Stimulated activated CD4-positive, alpha-beta T cell treated with anti-CD3 and anti-CD28 coated beads, TNF-alpha, amount 100 ng/mL, for 24 hours (primary cell): ENCODE results near the gene IL4I1.

Experiments used
- DNase-seq, 3 experiments: peaks; one replicate each; pipeline ENCODE4 v3.0.0-alpha.2; 2020; ENCODE audit warnings: low read depth in 3 of 3

The IL4I1 gene

DNA sequence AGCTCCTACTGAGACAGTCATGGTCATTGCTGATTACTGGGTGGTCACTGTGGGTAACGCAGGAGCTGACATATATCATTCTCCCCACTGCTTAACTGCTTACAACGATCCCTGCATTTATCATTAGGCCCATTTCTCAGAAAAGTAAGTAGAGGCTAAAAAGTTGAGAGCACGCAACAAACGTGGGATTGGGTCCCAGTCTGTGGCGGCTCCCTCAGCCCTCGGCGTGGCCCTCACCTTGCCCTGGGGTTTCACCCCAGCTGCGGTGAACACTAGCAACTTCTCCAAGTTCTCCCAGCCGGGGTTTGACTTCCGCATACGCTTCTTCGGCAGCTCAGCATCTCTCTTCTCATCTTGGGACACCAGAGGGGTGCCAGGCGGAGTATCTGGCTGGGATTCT is 31.8 kb downstream of the IL4I1 start:
- DNase-seq = no peak

DNA sequence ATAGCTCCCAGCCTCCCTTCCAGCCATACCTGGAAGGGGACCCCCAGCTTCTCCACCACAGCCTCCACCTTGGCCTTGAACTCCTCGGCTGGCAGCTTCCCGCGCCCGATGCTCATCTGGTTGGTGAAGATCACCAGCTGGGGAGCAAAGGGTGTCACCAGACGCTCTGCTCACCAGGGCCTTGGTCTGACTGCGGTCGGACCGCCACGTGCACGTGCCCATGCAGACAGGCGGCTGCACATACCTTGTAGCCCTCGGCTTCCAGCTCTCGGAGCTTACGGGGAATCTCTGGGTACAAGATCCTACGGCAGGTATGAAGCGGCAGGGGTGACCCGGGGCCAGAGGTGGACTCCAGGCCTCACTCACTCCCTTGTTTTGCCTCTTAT is 32.8 kb downstream of the IL4I1 start:
- DNase-seq = no peak

DNA sequence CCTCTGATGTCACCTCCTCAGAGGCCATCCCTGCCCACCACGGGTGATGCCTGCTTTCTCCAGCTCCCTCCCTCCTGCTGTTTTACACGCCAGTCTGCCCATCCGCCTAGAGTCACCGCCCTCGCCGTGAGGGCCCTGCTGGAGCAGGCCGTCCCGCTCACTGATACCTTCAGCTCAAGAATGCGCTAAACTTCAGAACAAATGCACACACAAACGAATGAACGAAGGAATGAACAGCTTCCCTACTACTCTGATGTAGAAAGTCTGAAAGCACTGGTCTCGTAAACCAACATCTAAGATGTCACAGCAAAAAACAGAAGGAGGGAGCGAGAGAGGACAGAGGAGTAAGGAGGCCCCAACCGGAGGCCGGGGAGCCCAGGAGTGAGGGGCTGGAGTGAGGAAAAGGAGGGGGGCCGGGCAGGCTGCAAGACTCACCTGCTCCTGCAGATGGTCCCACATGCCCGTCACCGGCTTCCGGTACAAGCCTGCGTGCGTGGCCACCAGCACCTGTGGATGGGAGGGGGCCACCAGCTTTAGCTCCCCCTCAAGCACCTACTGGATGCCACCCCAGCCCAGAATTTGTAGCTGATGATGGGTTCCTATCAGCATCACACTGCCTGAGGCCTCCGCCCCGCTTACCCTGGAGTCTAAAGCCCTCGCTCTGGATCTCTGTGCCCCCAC is 33.3 kb downstream of the IL4I1 start:
- DNase-seq = no peak

- DNase-seq = no peak
Observed at GRCh38 chr19:49862391-49863253, 34.1 kb downstream of the IL4I1 start.

GRCh38 chr19:49861541-49862378 is 34.9 kb downstream of the IL4I1 start:
- DNase-seq = no peak

DNA sequence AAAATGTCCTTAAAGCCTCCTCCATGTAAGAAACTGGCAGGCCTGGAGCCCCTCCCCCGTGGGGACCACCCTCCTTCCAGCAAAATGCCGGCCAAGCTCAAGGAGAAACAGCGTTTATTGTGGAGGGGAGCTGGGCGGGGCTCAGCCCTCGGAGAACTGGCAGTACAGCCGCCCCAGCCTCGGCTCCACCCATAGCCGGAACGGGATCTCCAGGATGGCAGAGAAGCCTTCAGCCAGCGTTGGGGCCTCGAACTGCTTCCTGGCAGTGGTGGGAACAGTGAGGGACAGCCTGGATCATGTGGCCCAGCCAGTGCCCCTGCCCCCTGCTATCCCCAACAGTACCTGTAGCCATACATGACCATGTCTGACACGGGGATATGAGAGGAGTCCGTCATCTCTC is 35.6 kb downstream of the IL4I1 start:
- DNase-seq = no peak

DNA sequence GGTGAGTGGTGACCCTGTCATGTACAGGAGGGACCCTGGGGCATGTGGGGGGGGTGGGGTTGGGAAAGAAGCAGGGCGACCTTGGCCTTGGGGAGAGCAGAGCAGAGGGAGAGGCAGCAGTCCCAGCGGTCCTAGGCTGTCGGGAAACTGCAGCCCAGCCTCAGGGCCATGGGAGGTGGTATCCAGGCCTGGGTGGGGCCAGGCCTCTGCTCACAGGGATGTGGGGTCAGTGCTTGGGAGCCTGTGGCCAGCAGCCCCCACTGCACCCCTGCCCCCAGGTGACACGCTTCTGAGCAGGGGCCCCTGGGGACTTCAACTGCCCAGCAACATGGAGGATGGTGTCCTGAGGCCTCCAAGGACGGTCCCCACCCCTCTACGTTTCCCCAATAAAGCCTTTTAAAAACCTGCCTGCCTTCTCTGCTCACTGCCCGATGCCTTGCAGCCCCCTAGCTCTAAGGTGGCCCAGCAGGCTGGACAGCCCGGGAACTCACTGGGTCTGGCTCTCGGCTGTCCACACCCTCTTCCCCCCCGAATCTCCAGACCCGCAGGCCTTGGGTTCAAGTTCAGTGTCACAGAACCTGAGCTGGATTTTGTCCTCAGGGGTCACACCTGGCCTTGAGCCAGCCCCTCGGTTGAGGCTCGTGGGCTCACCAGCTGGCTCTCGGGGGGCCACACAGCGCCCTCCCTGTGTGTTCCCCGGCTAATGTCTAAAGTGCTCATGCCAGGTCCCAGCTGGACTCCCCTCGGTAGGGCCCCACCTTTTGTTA is 36.2 kb downstream of the IL4I1 start:
- no peak for DNase-seq

GRCh38 chr19:49859682-49860335 is 36.9 kb downstream of the IL4I1 start:
- no peak for DNase-seq

- DNase-seq = no peak
Observed at GRCh38 chr19:49858088-49858985, 38.4 kb downstream of the IL4I1 start.

GRCh38 chr19:49857838-49858087 is 38.9 kb downstream of the IL4I1 start:
- no peak for DNase-seq

DNA sequence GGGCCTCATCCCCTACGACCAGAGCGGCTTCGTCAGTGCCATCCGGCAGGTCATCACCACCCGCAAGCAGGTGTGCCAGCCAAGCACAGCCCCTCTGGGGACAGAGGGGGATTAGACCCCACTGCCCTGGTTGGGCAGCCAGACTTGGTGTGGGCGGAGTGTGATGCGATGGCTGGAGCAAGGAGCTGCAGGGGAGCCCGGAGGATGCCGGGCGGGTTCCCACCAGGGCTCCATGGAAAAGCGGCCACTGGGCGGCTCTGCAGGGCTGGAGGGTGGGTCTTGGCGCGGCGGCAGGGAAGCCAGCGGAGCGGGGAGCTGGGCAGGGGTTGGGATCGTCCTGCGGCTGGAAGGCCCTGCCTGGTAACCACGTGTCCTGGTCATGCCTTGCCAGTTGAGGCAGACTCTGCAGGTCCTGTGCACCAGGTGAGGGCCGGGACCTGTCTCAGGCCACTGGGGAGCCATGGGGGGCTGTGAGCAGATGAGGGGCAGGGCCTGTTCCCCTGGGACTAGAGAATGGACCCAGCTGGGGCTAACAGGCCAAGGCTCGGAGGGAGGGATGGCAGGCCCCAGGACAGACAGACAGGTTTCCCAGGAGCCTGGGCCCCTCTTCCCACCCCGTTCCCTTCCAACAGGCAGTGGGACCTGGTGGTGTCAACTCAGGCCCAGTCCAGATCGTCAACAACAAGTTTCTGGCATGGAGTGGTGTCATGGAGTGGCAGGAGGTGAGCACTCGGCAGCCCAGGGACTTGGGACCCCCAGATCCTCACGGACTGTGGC is 39.4 kb downstream of the IL4I1 start:
- no peak for DNase-seq

- no peak for DNase-seq
Observed at GRCh38 chr19:49856574-49857021, 40.1 kb downstream of the IL4I1 start.

GRCh38 chr19:49855676-49856573 is 40.8 kb downstream of the IL4I1 start:
- DNase-seq = no peak

GRCh38 chr19:49855277-49855675 is 41.4 kb downstream of the IL4I1 start:
- DNase-seq = no peak

DNA sequence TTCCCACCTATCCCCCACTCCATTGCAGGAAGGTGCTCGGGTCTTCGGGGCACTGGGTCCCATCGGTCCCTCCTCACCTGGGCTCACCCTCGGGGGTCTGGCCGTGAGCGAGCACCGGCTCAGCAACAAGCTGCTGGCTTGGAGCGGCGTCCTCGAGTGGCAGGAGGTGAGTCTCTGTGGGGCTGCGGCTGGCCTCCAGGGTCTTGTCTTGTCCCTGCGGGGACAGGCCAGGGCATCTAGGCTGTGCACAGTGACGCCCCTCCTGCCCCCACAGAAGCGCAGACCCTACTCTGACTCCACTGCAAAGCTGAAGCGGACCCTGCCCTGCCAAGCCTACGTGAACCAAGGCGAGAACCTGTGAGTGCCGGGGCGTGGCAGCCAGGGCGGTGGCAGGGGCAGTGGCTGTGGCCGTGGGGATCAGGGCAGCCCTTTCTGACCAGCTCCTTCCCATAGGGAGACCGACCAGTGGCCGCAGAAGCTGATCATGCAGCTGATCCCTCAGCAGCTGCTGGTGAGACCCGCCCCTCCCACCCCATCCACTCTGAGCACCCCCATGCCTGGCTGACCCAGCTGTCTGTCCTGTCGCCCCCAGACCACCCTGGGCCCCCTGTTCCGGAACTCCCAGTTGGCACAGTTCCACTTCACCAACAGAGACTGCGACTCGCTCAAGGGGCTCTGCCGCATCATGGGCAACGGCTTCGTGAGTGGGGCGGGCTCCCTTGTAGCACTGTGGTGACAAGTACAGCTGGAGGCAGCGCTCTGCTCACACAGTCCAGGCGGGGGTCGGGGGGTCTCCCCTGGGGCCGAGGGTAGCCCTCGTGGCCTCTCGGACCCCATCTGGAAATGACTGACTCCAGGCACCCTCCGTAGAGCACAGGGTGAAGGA is 42.1 kb downstream of the IL4I1 start:
- no peak for DNase-seq

DNA sequence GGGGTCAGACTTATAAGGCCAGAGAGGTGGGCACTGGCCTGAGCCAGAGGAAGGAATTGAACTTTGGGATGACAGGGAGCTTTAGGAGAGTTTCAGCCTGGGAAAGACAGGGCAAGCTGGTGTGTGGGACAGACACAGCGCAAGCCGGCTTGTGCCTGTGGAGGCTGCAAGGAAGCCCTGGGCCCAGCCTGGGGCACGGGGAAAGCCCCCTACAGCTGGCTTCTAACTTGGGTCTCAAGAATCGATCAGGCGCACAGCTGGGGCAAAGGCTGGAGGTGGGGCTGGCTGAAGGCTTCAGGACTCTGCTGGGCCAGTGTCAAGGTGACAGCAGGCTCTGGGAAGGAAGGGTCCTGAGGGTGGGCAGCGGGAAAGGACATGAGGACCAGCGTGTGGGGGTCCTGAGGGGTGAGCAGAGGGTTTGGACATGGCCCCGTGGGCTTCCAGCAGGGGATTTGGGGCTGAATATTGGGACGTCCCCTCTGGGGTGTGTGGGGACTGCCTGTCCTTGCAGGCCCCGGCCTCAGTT is 42.8 kb downstream of the IL4I1 start:
- DNase-seq = no peak

- DNase-seq = no peak
Observed at GRCh38 chr19:49852631-49853126, 44.0 kb downstream of the IL4I1 start.
